ENCODE measurements around the gene LRRC74B.
"Not testable (repeated sequence)": the region's sequence is repeated elsewhere in the genome, so short reads cannot be mapped to it uniquely, and the experiment has no call there.

LRRC74B gene

DNA sequence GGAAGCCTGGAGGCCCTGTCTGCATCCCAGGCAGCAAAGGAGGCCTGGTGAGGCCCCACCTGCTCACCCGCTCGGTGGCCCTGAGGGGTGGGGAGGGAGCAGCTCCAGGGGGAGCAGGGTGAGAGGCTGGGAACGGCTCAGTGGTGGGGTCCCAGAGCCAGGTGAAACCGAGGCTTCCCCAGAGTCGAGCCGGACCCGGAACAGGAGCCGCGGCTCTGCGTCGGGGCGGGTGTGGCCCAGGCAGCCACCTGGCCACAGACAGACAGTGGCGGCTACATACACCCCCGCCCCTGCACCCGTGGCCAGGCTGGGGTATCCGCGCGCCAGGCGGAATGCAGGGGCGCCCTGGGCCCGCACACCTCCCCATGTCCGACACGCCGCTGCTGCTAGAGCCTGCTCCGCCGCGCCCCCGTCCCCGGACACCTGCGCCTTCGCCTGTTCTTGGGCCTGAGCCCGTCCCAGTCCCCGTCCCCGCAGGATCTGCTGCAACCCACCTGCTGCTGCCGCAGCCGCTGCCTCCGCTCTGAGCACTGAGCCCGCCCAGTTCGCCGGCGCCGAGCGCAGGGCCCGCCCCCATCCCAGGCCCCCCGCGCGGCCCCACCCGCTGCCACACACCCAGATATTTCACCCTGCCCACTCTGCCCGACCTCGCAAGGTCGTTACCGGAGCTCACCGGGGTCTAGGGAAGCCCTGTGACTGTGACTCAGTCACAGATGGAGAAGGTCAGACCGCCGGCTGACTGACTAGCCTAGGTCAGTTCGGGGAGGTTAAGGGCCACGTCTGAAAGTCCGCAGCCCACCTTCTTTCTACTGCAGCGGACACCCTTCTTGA, 13.5 kb upstream of the LRRC74B start, which contains the start of gene SLC7A4:
TSS of gene SLC7A4 (minus strand) at position 525 of the 831 bp plus-strand sequence. CDS start 749 bp downstream, outside the sequence.
- DNase-seq (ENCODE audit: low spot score) = no peak

DNA sequence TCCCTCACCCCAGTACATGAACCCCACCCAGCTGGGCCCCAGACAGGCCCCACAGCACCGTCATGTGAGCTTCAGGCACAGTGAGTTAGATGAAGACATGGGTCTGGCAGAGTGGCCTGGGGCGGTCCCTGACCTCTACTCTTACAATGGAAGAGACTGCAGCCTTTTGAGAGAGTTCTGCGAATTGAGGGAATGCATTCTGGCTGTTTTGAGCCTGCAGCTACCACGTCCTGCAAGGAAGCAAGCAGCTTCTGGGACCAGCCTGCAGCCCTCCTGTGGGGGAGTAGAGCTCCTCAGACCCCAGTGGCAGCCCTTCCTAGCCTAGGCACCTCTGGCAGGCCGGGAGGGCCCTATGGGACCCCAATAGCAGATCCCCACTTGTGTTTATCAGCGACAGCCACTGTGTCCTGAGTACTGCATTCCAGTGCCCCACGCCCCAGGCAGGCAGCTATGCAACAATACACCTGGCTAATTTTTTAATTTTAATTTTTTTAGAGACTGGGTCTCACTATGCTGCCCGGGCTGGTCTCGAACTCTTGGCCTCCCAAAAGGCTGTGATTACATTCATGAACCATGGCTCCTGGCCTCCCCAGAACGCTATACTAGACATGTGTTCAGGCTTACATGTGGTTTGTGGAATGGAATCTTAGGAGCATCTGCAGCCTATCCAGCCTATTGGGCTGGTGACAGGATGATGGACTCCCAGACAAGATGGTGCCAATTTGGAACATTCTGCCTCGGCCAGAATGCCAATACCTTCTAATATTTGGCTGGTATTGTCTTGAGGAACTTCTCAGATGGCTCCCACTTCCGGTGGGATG, 12.7 kb upstream of the LRRC74B start:
- DNase-seq (ENCODE audit: low spot score) = no peak

DNA sequence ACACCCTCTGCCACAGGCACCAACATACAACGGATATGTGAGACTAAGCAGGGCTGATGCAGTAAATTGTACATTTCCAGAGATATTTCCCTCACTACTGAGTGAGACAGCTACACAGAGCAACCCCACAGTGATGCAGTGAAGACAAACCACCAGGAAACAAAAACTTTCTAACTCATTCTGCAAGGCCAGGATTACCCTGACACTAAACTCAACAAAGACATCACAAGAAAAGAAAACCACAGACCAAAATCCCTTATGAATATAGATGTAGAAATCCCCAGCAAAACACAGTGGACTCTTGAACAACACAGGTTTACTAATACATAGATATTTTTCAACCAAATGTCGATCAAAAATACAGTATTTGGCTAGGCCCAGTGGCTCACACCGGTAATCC, 11.9 kb upstream of the LRRC74B start:
- DNase-seq (ENCODE audit: low spot score) = no peak

DNA sequence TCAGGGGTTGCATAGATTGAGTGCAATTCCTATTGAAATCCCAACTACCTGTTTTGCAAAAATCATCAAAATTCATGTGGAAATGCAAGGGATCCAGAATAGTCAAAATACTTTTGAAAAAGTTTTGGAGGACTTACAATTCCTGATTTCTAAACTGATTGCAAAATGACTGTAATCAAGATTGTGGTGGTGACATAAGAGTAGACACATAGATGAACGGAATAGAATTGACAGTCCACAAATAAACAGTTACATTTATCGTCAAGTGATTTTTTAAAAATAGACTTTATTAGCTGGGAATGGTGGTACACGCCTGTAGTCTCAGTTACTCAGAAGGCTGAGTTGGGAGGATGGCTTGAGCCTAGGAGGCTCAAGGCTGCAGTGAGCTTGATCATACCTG, 10.8 kb upstream of the LRRC74B start:
- no peak for DNase-seq (ENCODE audit: low spot score)

DNA sequence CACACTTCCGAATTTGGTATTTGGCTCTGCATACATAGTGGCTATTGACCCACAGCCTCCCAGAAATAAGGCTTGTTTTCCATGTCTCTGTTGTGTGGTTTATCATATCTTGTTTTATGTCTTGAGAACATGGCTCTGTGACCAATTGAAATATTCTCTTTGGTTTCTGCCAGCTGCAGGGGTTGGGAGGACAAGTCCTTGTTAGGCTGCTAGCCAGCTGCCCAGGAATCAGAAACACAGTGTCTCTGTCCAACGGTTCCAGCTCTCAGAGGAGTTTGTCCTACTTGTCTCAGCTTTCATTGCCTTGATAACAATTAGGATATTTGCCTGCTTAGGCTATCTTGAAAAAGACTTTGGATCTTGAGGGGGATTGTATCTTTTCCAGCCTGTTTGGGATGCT, 7.3 kb upstream of the LRRC74B start:
- DNase-seq (ENCODE audit: low spot score) = no peak

DNA sequence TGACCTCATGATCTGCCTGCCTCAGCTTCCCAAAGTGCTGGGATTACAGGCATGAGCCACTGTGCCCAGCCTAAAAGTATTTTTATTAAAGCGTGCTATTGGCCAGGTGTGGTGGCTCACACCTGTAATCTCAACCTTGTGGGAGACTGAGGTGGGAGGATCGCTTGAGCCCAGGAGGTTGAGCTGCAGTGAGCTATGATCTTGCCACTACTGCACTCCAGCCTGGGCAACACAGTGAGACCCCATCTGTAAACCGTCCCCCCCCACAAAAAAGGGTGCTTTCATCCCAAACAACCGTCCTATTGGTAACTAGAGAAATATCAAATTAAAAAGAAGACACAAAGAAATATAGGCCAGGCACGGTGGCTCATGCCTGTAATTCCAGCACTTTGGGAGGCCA, 6.6 kb upstream of the LRRC74B start:
- not testable (repeated sequence) for DNase-seq (ENCODE audit: low spot score)

DNA sequence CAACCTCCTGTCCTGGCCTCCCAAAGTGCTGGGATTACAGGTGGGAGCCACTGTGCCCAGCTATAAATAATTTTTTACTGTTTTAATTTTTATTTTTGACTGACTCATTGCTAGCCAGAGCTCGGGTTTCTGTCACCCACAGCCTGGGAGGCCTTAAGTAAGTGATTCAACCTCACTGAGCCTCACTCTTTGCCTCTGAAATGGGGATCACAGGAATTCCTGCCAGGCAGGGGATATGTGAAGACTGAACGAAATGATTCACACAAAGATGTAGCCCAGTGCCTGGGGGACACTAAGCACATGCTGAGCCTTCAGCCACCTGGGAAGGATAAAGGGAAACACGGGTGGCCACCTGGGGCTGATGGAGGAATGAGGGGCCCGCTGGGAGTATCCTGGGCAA, 3.8 kb upstream of the LRRC74B start:
- DNase-seq (ENCODE audit: low spot score) = peak; percentile 19

DNA sequence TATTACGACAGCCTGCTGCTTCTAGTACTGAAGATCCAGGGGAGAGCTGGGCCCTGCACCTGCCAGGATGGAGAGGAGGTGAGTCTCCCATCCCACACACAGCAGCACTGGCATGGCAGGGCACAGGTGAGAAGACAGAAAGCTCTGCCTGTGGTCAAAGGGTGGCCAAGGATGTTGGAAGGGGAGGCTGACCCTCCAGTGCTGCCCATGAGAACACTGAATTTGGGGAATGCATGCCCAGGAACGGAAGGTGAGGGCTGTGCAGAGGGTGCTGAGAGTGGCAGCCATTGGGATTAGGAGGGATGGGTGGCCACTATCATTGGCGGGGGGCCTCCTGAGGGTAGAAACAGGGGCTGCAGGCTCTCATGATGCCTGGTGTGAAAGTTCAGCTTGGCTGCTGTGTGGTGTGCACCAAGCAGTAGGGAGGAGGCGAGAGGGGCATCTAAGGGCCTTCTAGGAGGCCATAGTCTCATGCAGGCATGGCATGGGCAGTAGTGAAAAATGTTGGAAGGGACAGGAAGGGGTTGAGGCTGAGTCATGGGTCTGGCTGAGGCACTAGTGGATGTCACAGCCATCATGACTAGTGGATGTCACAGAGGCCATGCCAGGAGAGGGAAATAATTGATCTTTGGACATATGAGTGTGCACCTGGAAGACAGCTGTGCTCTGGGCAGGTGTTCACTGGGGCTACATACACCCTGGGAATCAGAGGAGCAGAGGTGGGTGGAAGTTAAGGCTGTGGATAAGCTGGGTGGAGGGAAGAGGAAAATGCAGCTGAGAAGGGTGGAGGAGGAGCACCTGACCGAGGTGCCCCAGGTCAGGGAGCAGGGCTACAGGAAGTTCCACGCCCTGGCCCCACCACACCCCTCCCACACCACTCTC, 2.5 kb upstream of the LRRC74B start:
- peak; percentile 20 for DNase-seq (ENCODE audit: low spot score)

DNA sequence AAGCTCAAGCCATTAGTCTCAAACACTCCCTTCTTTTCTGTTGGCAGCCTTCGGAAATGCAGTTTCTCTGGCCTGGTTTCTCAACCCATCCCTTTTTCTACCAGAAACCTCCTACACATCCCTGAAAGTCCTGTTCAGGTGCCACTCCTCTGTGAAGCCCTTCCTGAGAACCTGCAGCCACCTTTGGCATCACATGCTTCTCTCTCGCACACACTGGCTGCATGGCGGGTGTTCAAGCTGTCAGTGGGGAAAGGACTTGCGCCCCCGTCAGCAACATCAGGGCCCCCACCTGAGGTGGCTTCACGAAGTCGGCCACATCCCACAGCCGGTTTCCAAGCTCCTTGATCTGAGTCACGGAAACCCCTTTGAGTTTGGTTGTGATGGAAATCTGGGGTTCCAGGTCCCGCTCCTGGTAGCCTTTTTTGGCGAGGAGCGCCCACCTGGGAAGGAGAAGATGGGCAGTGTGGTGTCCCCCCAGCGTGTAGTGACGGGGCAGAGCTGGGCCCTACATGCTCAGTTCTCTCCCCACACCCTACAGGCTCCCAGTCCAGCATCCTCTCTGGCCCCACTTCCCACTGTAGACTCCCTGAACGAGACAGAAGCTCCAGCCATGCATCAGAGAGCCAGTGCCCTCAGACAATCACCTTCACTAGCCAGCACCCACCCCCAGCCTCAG, 1.7 kb upstream of the LRRC74B start:
- no peak for DNase-seq (ENCODE audit: low spot score)

DNA sequence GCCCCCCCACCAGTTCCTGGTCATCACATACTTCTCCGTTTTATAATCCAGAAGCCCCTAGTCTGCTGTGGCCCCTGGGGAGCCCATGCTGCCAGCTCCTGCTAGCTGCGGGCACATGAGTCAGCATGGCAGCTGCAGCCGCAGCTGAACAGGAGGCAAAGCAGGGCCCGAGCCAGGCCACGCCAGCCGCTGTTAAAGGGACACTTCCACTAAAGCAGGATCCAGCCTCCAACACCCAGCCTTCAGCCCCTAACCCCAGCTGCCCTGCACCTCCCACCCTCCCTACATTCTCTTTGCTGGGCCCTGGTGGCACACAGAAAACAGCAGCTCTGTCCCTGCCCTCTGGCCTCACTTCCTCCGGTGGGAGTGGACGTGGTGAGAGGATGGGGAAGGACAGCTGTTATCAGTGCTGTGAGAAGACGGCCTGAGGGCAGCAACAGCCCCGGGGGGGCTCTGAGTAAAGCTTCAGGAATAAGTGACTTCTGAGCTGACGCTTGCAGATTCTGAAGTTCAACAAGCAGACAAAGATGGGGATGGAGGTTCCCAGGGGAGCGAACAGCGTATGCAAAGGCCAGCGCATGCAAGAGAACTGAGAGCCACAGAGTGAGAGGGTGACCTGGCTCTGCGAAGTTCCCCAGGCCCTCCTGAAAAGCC, 688 bp upstream of the LRRC74B start:
- DNase-seq (ENCODE audit: low spot score) = no peak

DNA sequence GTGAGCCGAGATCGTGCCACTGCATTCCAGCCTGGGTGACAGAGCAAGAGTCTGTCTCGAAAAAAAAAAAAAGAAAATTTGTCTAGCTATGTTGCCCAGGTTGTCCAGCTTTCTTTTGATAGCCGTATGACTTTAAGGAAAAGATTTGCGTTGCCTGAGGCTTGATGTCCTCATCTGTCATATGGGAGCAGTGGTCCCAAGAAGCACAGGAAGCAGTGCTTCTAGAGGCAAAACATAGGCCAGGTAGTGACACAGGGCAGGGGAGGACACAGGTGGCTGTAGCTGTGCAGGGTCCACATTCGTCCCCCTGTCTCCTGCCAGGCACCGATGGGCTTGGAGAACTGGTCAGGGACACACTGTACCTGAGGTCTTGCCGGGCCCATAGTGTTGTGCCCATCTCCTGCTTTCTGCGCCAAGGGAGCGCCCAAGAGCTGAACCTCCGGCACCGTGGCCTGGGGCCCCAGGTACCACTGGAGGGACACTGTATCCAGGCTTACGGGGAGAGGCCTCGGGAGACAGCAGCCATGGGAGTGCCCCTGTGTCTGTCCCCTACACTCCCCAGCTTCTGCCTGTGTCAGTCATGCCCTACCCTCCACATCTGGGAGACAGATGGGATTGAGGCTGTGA, 1.4 kb downstream of the LRRC74B start:
- DNase-seq (ENCODE audit: low spot score) = no peak

DNA sequence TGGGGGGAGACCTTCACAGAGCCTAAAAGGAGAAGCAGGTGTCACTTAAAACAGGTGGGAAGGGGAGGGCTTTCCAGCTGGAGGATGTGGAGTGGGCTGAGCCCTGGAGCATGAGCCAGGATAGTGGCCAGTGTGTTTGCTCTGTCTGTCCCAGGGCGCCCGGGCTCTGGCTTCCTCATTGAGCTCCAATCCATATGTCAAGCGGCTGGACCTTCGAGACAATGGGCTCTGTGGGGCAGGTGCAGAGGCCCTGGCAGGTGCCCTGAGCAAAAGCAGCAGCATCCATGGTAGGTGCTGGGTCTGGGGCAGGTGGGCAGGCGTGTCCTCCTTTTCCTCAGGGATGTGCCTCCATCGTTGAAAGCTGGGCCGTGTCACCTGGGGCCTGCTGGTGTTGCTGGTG, 2.0 kb downstream of the LRRC74B start:
- DNase-seq (ENCODE audit: low spot score) = no peak

DNA sequence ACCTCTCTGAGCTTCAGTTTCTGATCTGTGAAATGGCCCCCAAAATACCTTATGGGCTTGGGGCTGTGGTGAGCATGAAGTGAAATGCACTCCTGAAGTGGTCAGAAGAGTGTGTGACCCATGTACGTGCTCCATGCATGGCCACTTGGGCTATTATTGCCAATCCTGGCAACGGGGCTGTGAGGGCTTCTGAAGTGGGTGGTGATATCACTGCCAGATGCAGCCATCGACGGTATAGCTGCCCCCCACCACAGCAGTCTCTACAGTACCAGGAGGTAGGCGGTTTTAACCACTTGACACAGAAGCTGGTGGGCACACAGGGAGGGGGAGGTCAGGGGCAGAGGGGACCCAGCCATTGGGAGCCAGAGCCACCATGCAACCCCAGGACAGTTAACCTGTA, 2.7 kb downstream of the LRRC74B start:
- DNase-seq (ENCODE audit: low spot score) = not testable (repeated sequence)

DNA sequence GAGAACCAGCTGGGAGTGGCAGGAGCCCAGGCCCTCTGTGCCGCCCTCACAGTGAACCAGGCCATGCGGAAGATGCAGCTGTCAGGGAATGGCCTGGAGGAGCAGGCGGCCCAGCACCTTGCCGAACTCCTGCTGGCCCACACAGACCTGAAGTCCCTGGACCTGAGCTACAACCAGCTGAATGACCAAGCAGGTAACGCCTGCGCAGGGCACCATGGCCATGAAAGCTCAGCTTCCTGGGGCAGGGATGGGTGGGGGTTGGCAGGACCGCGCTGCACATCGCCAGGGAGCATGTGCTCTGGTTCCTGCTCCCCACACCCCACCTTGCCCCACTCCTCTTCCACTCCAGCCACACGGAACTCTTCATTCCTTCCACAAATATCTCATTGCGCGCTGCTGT, 3.2 kb downstream of the LRRC74B start:
- not testable (repeated sequence) for DNase-seq (ENCODE audit: low spot score)

DNA sequence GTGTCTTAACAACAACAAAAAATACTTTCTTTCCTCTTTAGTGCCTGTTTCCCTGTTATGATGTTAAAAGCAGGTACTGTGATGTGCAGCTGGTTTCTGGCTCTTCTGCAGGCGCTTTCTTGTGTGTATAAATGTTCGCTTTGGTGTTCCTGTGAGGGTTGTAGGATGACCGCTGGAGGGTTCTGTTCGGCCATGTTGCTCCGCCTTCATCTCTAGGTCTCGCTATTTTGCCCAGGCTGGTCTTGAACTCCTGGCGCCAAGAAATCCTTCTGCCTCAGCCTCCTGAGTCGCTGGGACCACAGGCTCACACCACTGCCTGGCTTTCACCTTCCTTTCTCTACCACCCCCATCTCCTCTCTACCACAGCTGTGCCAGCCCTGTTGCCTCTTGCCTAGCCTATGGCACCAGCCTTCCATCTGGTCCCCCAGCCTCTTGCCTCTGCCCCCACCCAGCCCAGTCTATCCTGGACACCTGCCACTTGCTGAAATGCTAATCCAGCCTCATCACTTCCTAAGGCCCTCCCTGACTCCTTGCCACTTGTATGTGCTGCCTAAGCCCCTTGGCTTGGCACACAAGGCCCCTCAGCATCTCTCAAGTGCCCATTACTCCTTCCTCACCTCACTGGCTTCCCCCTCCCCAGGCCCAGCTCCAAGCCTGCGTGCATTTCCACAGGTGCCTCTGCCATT, 5.5 kb downstream of the LRRC74B start:
- no peak for DNase-seq (ENCODE audit: low spot score)

DNA sequence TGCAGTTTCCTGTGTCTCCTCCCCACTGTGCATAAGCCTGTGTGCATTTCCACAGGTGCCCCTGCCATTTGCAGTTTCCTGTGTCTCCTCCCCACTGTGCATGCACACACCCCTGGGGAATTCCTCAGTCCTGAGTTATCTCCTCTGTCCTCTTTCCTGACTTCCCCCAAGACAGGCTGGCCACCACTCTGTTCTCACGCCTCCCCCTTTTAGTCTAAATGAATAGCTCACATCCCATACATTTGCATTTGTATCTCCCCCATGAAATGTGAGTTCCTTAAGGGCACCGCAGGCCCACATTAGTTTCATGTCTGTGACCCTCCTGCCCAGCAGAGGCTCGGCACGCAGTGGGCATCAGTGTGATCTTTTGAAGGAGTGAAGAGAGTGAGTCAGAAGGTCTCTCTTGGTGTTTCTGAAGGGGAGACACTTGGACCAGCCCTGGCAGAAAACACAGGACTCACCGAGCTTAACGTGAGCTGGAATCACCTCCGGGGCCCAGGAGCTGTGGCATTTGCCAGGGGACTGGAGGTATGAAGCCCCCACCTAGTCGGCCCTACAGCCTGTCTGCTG, 6.2 kb downstream of the LRRC74B start:
- no peak for DNase-seq (ENCODE audit: low spot score)

DNA sequence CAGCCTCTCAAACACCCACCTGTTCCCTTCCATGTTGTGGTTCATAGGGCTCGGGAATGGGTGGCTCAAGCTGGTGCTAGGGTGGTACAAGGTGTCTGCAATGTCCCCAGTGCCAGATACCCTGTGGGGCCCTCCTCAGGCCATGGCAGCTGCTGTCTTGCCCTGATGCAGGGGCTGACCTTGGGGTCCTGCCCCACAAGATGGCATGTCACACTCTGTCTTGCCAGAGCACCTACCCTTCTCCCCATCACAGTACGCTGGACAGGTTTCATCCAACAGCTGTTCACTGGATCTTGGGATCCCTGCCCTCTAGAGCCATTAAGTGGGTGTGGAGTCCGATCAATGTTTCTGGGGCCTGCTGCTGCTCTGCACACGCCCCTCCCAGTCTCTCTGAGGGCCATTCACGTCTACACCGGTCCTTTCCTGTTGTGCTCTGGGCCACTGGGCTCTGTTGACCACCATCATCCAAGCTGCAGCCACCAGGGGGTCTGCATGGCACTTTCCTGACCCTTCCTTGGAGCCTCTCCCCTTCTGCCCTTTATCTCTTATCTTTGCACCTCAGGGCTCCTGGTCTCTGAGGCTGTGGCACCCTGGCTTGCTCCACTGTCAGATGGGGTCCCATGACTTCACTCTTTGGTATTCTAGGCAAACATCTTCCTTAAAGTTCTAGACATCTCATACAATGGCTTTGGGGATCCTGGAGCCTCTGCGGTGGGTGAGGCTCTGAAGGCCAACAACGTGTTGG, 7.1 kb downstream of the LRRC74B start:
- no peak for DNase-seq (ENCODE audit: low spot score)

DNA sequence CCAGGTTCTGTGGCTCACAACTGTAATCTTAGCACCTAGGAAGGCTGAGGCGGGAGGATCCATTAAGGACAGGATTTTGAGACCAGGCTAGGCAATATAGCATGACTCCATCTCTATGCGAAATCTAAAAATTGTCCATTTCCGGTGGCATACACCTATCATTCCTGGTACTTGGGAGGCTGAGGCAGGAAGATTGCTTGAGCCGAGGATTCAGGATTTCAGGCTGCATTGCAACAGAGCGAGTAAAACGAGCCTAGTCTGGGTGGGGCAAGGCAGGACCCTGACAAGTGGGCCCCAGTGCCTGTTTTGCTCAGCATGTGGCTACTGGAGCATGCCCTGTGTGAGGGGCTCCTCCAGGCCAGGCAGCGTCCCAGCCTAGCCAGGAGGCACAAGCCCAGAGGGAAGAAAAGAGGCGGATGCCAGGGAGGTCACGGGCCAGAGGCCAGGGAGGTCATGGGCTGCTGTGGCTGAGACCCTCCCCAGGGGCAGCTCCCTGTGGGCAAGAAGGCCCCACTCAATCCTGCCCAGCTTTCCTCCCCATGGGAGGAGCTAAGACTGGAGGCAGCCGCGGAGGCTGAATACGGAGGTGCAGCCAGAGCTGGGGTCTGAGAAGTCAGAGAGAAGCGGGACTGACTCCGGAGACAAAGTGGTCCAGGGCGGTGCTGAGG, 8.4 kb downstream of the LRRC74B start:
- no peak for DNase-seq (ENCODE audit: low spot score)
